Stimulated activated CD8-positive, alpha-beta memory T cell treated with anti-CD3 and anti-CD28 coated beads, Interleukin-15, amount 100 ng/mL, for 48 hours (primary cell): ENCODE results near the gene TLR9.
"Not testable (repeated sequence)": the region's sequence is repeated elsewhere in the genome, so short reads cannot be mapped to it uniquely, and the experiment has no call there.

Experiments
- DNase-seq, 2 donors: peaks; one replicate each; pipeline ENCODE4 v3.0.0-alpha.2; 2020; ENCODE audit warnings: low read depth in 2 of 2

Gene TLR9

GRCh38 chr3:52225452-52226228 lies at the start of gene TLR9:
Gene TLR9, minus strand, starts transcription at chr3:52225645. Its CDS starts 116 bp downstream, at chr3:52225529.
- no peak for DNase-seq

- not testable (repeated sequence) for DNase-seq
Observed at GRCh38 chr3:52274781-52275180, 49.3 kb upstream of the TLR9 start.

GRCh38 chr3:52272831-52273230 lies 47.4 kb upstream of the TLR9 start:
- DNase-seq: no peak

GRCh38 chr3:52272172-52272571 lies 46.7 kb upstream of the TLR9 start:
- DNase-seq: not testable (repeated sequence)

- DNase-seq: no peak
Observed at GRCh38 chr3:52270252-52270754, 44.9 kb upstream of the TLR9 start.

GRCh38 chr3:52269776-52270175 lies 44.3 kb upstream of the TLR9 start:
- no peak for DNase-seq

GRCh38 chr3:52268036-52268435 lies 42.6 kb upstream of the TLR9 start:
- no peak for DNase-seq

- no peak for DNase-seq
Observed at GRCh38 chr3:52265387-52265786, 39.9 kb upstream of the TLR9 start.

- no peak for DNase-seq
Observed at GRCh38 chr3:52262447-52262846, 37.0 kb upstream of the TLR9 start.

GRCh38 chr3:52259448-52259847 lies 34.0 kb upstream of the TLR9 start:
- DNase-seq: no peak

- DNase-seq: no peak
Observed at GRCh38 chr3:52259035-52259434, 33.6 kb upstream of the TLR9 start.

- no peak for DNase-seq
Observed at GRCh38 chr3:52257911-52258310, 32.5 kb upstream of the TLR9 start.

GRCh38 chr3:52256622-52257021 lies 31.2 kb upstream of the TLR9 start:
- DNase-seq: no peak

- no peak for DNase-seq
Observed at GRCh38 chr3:52256159-52256558, 30.7 kb upstream of the TLR9 start.

GRCh38 chr3:52254608-52255007 lies 29.2 kb upstream of the TLR9 start:
- no peak for DNase-seq

GRCh38 chr3:52253314-52254304 lies 28.2 kb upstream of the TLR9 start:
- DNase-seq: peak; percentile 74 to 77

- no peak for DNase-seq
Observed at GRCh38 chr3:52250122-52250521, 24.7 kb upstream of the TLR9 start.

- DNase-seq: no peak
Observed at GRCh38 chr3:52249683-52250082, 24.2 kb upstream of the TLR9 start.

GRCh38 chr3:52248816-52249547 lies 23.5 kb upstream of the TLR9 start:
- DNase-seq: no peak

GRCh38 chr3:52248165-52248541 lies 22.7 kb upstream of the TLR9 start:
- no peak for DNase-seq

GRCh38 chr3:52247409-52248164 lies 22.1 kb upstream of the TLR9 start:
- DNase-seq: no peak
